Mesenchymal stem cell (in vitro differentiated cells and primary cell): ENCODE measurements around the gene CKAP4.

Experiments used
- DNase-seq: peaks from one replicate; pipeline ENCODE4 v3.0.0-alpha.2; 2013
- H2AFZ ChIP-seq: one replicate; pipeline ENCODE4 v1.6.1; 2013; ENCODE audit warnings: low read depth, mild to moderate bottlenecking, control low read depth, inconsistent platforms, low read length, moderate library complexity
- H2AK5ac ChIP-seq: 2 replicates; pipeline ENCODE4 v1.6.1; 2013; ENCODE audit warnings: low read length, moderate library complexity, mild to moderate bottlenecking, inconsistent platforms; ENCODE audit not compliant: severe bottlenecking
- H2BK120ac ChIP-seq: one replicate; pipeline ENCODE4 v1.6.1; 2013; ENCODE audit warnings: low read depth, mild to moderate bottlenecking, inconsistent platforms, low read length, moderate library complexity
- H2BK12ac ChIP-seq, 2 experiments: one replicate each; pipeline ENCODE4 v1.6.1; 2013; ENCODE audit warnings: inconsistent platforms in 2 of 2, low read length in 2 of 2, mild to moderate bottlenecking in 2 of 2, moderate library complexity in 2 of 2, control low read depth in 1 of 2
- H2BK15ac ChIP-seq: one replicate; pipeline ENCODE4 v1.6.1; 2013; ENCODE audit warnings: mild to moderate bottlenecking, low read depth, inconsistent platforms; ENCODE audit not compliant: poor library complexity, severe bottlenecking
- H2BK5ac ChIP-seq: 2 replicates; pipeline ENCODE4 v1.6.1; 2013; ENCODE audit warnings: low read depth, mild to moderate bottlenecking, low read length, control low read depth, inconsistent platforms; ENCODE audit not compliant: poor library complexity, severe bottlenecking
- H3K14ac ChIP-seq, 2 experiments: one replicate each; pipeline ENCODE4 v1.6.1; 2013; ENCODE audit warnings: inconsistent platforms in 2 of 2, low read length in 2 of 2, control low read depth in 1 of 2, mild to moderate bottlenecking in 1 of 2, moderate library complexity in 1 of 2
- H3K18ac ChIP-seq, 2 experiments: one replicate each; pipeline ENCODE4 v1.6.1; 2013; ENCODE audit warnings: inconsistent platforms in 2 of 2, low read length in 2 of 2, control low read depth in 1 of 2, low read depth in 1 of 2, mild to moderate bottlenecking in 1 of 2
- H3K23ac ChIP-seq, 2 experiments: one replicate each; pipeline ENCODE4 v1.6.1; 2013; ENCODE audit warnings: inconsistent platforms in 2 of 2, low read length in 2 of 2, mild to moderate bottlenecking in 2 of 2, moderate library complexity in 2 of 2, control low read depth in 1 of 2
- H3K27ac ChIP-seq: 2 replicates; pipeline ENCODE4 v1.5.1; 2013; ENCODE audit warnings: mild to moderate bottlenecking, moderate library complexity, low read length, control low read depth, inconsistent platforms; ENCODE audit not compliant: poor library complexity, severe bottlenecking
- H3K27me3 ChIP-seq, 2 experiments: 2 replicates each; pipeline versions ENCODE4 v1.6.1 to v1.7.0; 2013; ENCODE audit warnings: low read length in 2 of 2, mild to moderate bottlenecking in 2 of 2, moderate library complexity in 2 of 2, control low read depth in 1 of 2, inconsistent platforms in 1 of 2; ENCODE audit not compliant: control insufficient read depth in 1 of 2, insufficient read depth in 1 of 2
- H3K36me3 ChIP-seq, 2 experiments: 2 replicates each; pipeline versions ENCODE4 v1.6.1 to v1.7.0; 2013; ENCODE audit warnings: low read length in 2 of 2, control low read depth in 1 of 2, inconsistent platforms in 1 of 2, low read depth in 1 of 2, mild to moderate bottlenecking in 1 of 2; ENCODE audit not compliant: insufficient read depth in 2 of 2, control insufficient read depth in 1 of 2
- H3K4ac ChIP-seq, 2 experiments: one replicate each; pipeline ENCODE4 v1.6.1; 2013; ENCODE audit warnings: inconsistent platforms in 2 of 2, low read length in 2 of 2, mild to moderate bottlenecking in 2 of 2, moderate library complexity in 2 of 2, control low read depth in 1 of 2, low read depth in 1 of 2
- H3K4me1 ChIP-seq: 2 replicates; pipeline ENCODE4 v1.6.1; 2013; ENCODE audit warnings: low read depth, low read length, control low read depth; ENCODE audit not compliant: control insufficient read depth, insufficient read depth
- H3K4me2 ChIP-seq: 2 replicates; pipeline ENCODE4 v1.6.1; 2013; ENCODE audit warnings: low read length, mild to moderate bottlenecking, inconsistent platforms; ENCODE audit not compliant: poor library complexity, severe bottlenecking
- H3K4me3 ChIP-seq, 2 experiments: 2 replicates each; pipeline versions ENCODE4 v1.5.1 to v1.7.0; 2013; ENCODE audit warnings: low read length in 2 of 2, mild to moderate bottlenecking in 2 of 2, control low read depth in 1 of 2, low read depth in 1 of 2; ENCODE audit not compliant: insufficient read depth in 1 of 2
- H3K79me1 ChIP-seq: replicated peaks from 2 replicates; pipeline ENCODE4 v1.6.1; 2013; ENCODE audit warnings: mild to moderate bottlenecking, control low read depth, low read length, inconsistent platforms; ENCODE audit not compliant: poor library complexity, severe bottlenecking
- H3K9ac ChIP-seq: 2 replicates; pipeline ENCODE4 v1.7.0; 2013; ENCODE audit warnings: mild to moderate bottlenecking, low read length, moderate library complexity
- H3K9me3 ChIP-seq: 2 replicates; pipeline ENCODE4 v1.7.0; 2013; ENCODE audit warnings: mild to moderate bottlenecking, low read length; ENCODE audit not compliant: control insufficient read depth
- H4K8ac ChIP-seq: one replicate; pipeline ENCODE4 v1.6.1; 2013; ENCODE audit warnings: inconsistent platforms, mild to moderate bottlenecking, low read length, moderate library complexity
- H4K91ac ChIP-seq: one replicate; pipeline ENCODE4 v1.6.1; 2013; ENCODE audit warnings: mild to moderate bottlenecking, low read length, inconsistent platforms
- WGBS: methylation state at CpG from one replicate; pipeline ENCODE4 v1.1.7; 2013; ENCODE audit warnings: mixed read lengths; 5-methylcytosine and 5-hydroxymethylcytosine counted together

Gene CKAP4

DNA sequence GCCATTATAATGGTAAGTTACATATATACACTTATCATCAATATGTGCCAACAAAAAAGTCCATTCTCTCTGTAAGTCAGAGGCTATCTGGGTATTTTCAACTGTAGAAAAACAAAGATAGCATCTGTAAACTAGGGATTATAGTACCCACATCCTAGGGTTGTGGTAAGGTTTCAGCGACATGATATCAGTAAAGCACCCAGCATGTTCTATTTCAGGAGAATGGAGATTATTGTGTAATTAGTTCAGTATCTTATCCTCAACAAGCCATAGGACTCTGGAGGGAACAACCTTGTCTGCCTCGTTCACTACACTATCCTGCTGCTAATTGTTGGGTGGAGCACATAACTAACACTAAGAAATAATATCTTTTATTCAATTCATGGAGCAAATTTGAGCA, 19.7 kb upstream of the CKAP4 start:
- H3K4me2 ChIP-seq = no peak overlapping the region
- no peak overlapping the region for H2AK5ac ChIP-seq
- WGBS = 80% methylated on average over 1 of the region's 2 CpGs
- H3K4me3 ChIP-seq = no peak overlapping the region
- H4K8ac ChIP-seq = no peak overlapping the region
- no peak overlapping the region for H2AFZ ChIP-seq
- no peak for DNase-seq
- H2BK5ac ChIP-seq = no peak overlapping the region
- H3K79me1 ChIP-seq = no peaks in the 10 kb centered on the region
- H3K4me1 ChIP-seq = no peaks in the 10 kb centered on the region
- H3K27me3 ChIP-seq = no peaks in the 10 kb centered on the region
- no peak overlapping the region for H2BK12ac ChIP-seq
- H3K18ac ChIP-seq = no peak overlapping the region
- no peak overlapping the region for H3K9ac ChIP-seq
- no peak overlapping the region for H2BK15ac ChIP-seq
- H3K23ac ChIP-seq = no peak overlapping the region
- no peaks in the 10 kb centered on the region for H3K9me3 ChIP-seq
- H3K36me3 ChIP-seq = no peaks in the 10 kb centered on the region
- no peak overlapping the region for H2BK120ac ChIP-seq
- H4K91ac ChIP-seq = no peak overlapping the region
- no peak overlapping the region for H3K27ac ChIP-seq
- no peak overlapping the region for H3K14ac ChIP-seq
- H3K4ac ChIP-seq = no peak overlapping the region

DNA sequence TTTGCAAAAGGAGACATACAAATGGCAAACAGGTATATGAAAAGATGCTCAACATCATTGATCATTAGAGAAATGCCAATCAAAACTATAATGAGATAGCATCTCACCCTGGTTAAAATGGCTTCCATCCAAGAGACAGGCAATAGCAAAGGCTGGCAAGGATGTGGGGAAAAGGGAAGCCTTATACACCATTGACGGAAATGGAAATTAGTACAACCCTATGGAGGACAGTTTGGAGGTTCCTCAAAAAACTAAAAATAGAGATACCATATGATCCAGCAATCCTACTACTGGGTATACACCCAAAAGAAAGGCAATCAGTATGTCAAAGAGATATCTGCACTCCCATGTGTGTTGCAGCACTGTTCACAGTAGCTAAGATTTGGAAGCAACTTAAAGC, 17.3 kb upstream of the CKAP4 start:
- H4K8ac ChIP-seq = no peak overlapping the region

DNA sequence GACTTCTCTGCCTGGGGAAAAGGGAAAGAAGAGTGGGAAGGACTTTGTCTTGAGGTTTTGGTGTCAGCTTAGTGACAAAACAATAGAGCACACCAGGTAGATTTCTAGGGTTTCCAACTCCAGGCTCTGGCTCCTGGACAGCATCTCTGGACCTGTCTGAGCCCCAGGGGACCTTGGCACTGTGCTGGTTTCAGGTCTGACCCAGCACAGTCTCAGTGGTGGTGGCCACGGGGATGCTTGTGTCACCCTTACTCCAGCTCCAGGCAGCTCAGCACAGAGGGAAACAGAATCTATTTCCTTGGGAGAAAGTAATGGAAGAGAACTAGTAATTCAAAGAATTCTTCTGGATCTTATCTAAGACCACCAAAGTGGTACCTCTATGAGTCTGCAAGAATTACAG, 11.1 kb upstream of the CKAP4 start:
- Histone ChIP-seq H2AK5ac (no peak overlapping the region), H3K4me1 (no peaks in the 10 kb centered on the region), H3K9me3 (no peaks in the 10 kb centered on the region), H3K18ac (no peak overlapping the region), H3K23ac (no peak overlapping the region), H3K9ac (no peak overlapping the region), H3K36me3 (no peaks in the 10 kb centered on the region), H3K27me3 (no peaks in the 10 kb centered on the region), H3K14ac (no peak overlapping the region), H2BK12ac (no peak overlapping the region), H3K4me2 (no peak overlapping the region), H3K4ac (no peak overlapping the region), H2BK5ac (no peak overlapping the region), H2BK15ac (no peak overlapping the region), H3K79me1 (no peaks in the 10 kb centered on the region), H2AFZ (no peak overlapping the region), H3K4me3 (no peak overlapping the region), H4K91ac (no peak overlapping the region), H4K8ac (no peak overlapping the region), H3K27ac (no peak overlapping the region), H2BK120ac (no peak overlapping the region)
- no peak for DNase-seq
- 50% methylated on average over 1 of the region's 1 CpG for WGBS

More for the DNA sequence above, 17.3 kb upstream of the CKAP4 start:
- H3K18ac ChIP-seq = no peak overlapping the region
- no peak overlapping the region for H3K23ac ChIP-seq
- 100% methylated on average over 1 of the region's 1 CpG for WGBS
- no peaks in the 10 kb centered on the region for H3K27me3 ChIP-seq
- no peak overlapping the region for H3K27ac ChIP-seq
- H3K4ac ChIP-seq = no peak overlapping the region
- no peak overlapping the region for H2BK5ac ChIP-seq
- no peak overlapping the region for H3K4me3 ChIP-seq
- no peak overlapping the region for H2AK5ac ChIP-seq
- H3K4me1 ChIP-seq = no peaks in the 10 kb centered on the region
- H3K4me2 ChIP-seq = no peak overlapping the region
- H2BK120ac ChIP-seq = no peak overlapping the region
- H3K36me3 ChIP-seq = no peaks in the 10 kb centered on the region
- H3K9me3 ChIP-seq = no peaks in the 10 kb centered on the region
- H3K79me1 ChIP-seq = no peaks in the 10 kb centered on the region
- no peak overlapping the region for H2BK15ac ChIP-seq
- no peak overlapping the region for H4K91ac ChIP-seq
- H2BK12ac ChIP-seq = no peak overlapping the region
- no peak overlapping the region for H2AFZ ChIP-seq
- no peak for DNase-seq
- H3K14ac ChIP-seq = no peak overlapping the region
- H3K9ac ChIP-seq = no peak overlapping the region

DNA sequence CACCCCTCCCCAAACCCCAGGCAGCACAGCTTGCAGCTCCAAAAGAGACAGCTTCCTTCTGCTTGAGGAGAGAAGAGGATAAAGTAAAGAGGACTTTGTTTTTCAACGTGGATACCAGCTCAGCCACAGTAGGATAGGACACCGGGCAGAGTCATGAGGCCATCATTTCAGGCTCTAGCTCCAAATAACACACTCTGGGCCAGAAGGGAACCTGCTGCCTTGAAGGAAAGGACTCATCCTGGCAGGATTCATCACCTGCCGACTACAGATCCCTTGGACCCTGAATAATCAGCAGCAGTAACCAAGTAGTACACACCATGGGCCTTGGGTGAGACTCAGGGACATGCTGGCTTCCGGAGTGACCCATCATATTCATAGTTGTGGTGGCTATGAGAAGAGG, 10.4 kb upstream of the CKAP4 start:
- no peak overlapping the region for H4K8ac ChIP-seq
- H3K18ac ChIP-seq = no peak overlapping the region
- no peaks in the 10 kb centered on the region for H3K9me3 ChIP-seq
- H3K4ac ChIP-seq = no peak overlapping the region
- no peak for DNase-seq
- no peak overlapping the region for H2BK120ac ChIP-seq
- WGBS = 81% methylated on average over 4 of the region's 4 CpGs
- H3K14ac ChIP-seq = no peak overlapping the region
- no peak overlapping the region for H2BK5ac ChIP-seq
- H3K36me3 ChIP-seq = no peaks in the 10 kb centered on the region
- H3K4me3 ChIP-seq = no peak overlapping the region
- H3K4me1 ChIP-seq = no peaks in the 10 kb centered on the region
- no peaks in the 10 kb centered on the region for H3K79me1 ChIP-seq
- H2AFZ ChIP-seq = no peak overlapping the region
- no peak overlapping the region for H2BK15ac ChIP-seq
- no peak overlapping the region for H3K27ac ChIP-seq
- H3K27me3 ChIP-seq = no peaks in the 10 kb centered on the region
- H2AK5ac ChIP-seq = no peak overlapping the region
- H3K9ac ChIP-seq = no peak overlapping the region
- no peak overlapping the region for H4K91ac ChIP-seq
- H2BK12ac ChIP-seq = no peak overlapping the region
- no peak overlapping the region for H3K4me2 ChIP-seq
- H3K23ac ChIP-seq = no peak overlapping the region
